SK-N-SH (cell line): ENCODE data around the gene TBXAS1. TPM values are rescaled to one million over a fixed set of nuclear protein-coding genes. Genes with fewer than 3 reads are reported as not detected.
A peak's percentile ranks its signal among the peaks of the same experiment; 100 is the strongest.

ENCODE experiments used
- CTCF ChIA-PET: fragments of 300-600, 350-600 bp; formaldehyde crosslinking; extraction: SDS; loops from one replicate; lab custom pipeline; 2021; lab: Yijun Ruan, JAX
- POLR2A ChIA-PET: fragments of 350-600 bp; sonication (Branson Sonifier 250); formaldehyde crosslinking; extraction: SDS; loops from one replicate; lab custom pipeline; 2020; ENCODE audit warnings: antibody characterized with exemption, inconsistent platforms; lab: Yijun Ruan, JAX
- DNase-seq: peaks from one replicate; pipeline ENCODE4 v3.0.0; 2012
- H2AFZ ChIP-seq: fragments of 200-600 bp; sonication (generic); 2 replicates; pipeline ENCODE4 v1.8.1; 2016; ENCODE audit warnings: antibody characterized with exemption, mild to moderate bottlenecking, low read depth
- H3F3A ChIP-seq: fragments of 200-600 bp; sonication (generic); replicated peaks from 2 replicates; pipeline ENCODE3; 2016; ENCODE audit warnings: antibody characterized with exemption, mild to moderate bottlenecking; ENCODE audit not compliant: insufficient read depth
- H3K27ac ChIP-seq, 2 experiments: fragments of 200-500 bp in 1 of 2; fragments of 200-600 bp in 1 of 2; sonication (Bioruptor generic) in 1 of 2; sonication (generic), shearing (Covaris generic) in 1 of 2; 2 replicates each; pipeline versions ENCODE4 v1.5.1 to v1.6.1; 2014 to 2016; ENCODE audit warnings: low read depth in 2 of 2, inconsistent platforms in 1 of 2, low read length in 1 of 2, mild to moderate bottlenecking in 1 of 2, mixed read lengths in 1 of 2
- H3K27me3 ChIP-seq: fragments of 200-600 bp; sonication (generic), shearing (Covaris generic); 2 replicates; pipeline ENCODE4 v1.6.1; 2016; ENCODE audit warnings: mixed run types; ENCODE audit not compliant: insufficient read depth
- H3K36me3 ChIP-seq, 2 experiments: fragments of 200-500 bp in 1 of 2; fragments of 200-600 bp in 1 of 2; sonication (Bioruptor generic) in 1 of 2; sonication (generic) in 1 of 2; replicated peaks in 1 of 2; 2 replicates each; pipeline versions ENCODE3 to v1.5.1; 2014 to 2016; ENCODE audit warnings: low read length in 1 of 2, mild to moderate bottlenecking in 1 of 2; ENCODE audit not compliant: insufficient read depth in 2 of 2, control insufficient read depth in 1 of 2
- H3K4me1 ChIP-seq, 2 experiments: fragments of 200-500 bp in 1 of 2; fragments of 200-600 bp in 1 of 2; sonication (Bioruptor generic) in 1 of 2; sonication (generic), shearing (Covaris generic) in 1 of 2; 2 replicates each; pipeline versions ENCODE4 v1.5.1 to v1.6.1; 2014 to 2016; ENCODE audit warnings: low read depth in 1 of 2, low read length in 1 of 2, mixed run types in 1 of 2; ENCODE audit not compliant: insufficient read depth in 2 of 2, control insufficient read depth in 1 of 2
- H3K4me2 ChIP-seq: fragments of 200-600 bp; sonication (generic), shearing (Covaris generic); 2 replicates; pipeline ENCODE4 v1.6.1; 2017; ENCODE audit warnings: mixed run types
- H3K4me3 ChIP-seq, 2 experiments: fragments of 200-500 bp in 1 of 2; fragments of 200-600 bp in 1 of 2; sonication (Bioruptor generic) in 1 of 2; sonication (generic), shearing (Covaris generic) in 1 of 2; 2 replicates each; pipeline versions ENCODE4 v1.5.1 to v1.8.1; 2014 to 2016; ENCODE audit warnings: low read depth in 2 of 2, inconsistent platforms in 1 of 2, low read length in 1 of 2, mild to moderate bottlenecking in 1 of 2, mixed read lengths in 1 of 2, moderate library complexity in 1 of 2
- H3K79me2 ChIP-seq: fragments of 200-600 bp; sonication (generic); 2 replicates; pipeline ENCODE4 v1.8.1; 2017; ENCODE audit warnings: mild to moderate bottlenecking; ENCODE audit not compliant: insufficient read depth
- H3K9ac ChIP-seq: fragments of 200-600 bp; sonication (generic); 2 replicates; pipeline ENCODE4 v1.6.1; 2017; ENCODE audit warnings: mixed run types
- H3K9me2 ChIP-seq: fragments of 200-600 bp; sonication (generic); 2 replicates; pipeline ENCODE4 v1.6.1; 2017; ENCODE audit warnings: mixed run types
- H3K9me3 ChIP-seq: fragments of 200-600 bp; sonication (generic); 2 replicates; pipeline ENCODE4 v1.6.1; 2017; ENCODE audit warnings: mixed run types, mild to moderate bottlenecking, moderate library complexity
- H4K20me1 ChIP-seq: fragments of 200-600 bp; sonication (generic); 2 replicates; pipeline ENCODE4 v1.6.1; 2017; ENCODE audit warnings: mild to moderate bottlenecking, mixed run types; ENCODE audit not compliant: insufficient read depth
- ELF1 ChIP-seq: IDR thresholded peaks from 2 replicates; pipeline ENCODE4 v1.4.0; 2012
- EP300 ChIP-seq, 2 experiments: IDR thresholded peaks; 2 replicates each; pipeline versions ENCODE4 v1.4.0 to v1.6.1; 2012; ENCODE audit warnings: borderline replicate concordance in 1 of 2, low read depth in 1 of 2, low read length in 1 of 2
- FOXM1 ChIP-seq: IDR thresholded peaks from 2 replicates; pipeline ENCODE4 v1.4.0; 2012; ENCODE audit warnings: low read depth, mild to moderate bottlenecking
- GATA2 ChIP-seq: sonication (generic); formaldehyde crosslinking; IDR thresholded peaks from 2 replicates; pipeline ENCODE4 v1.5.0; 2020; ENCODE audit warnings: mild to moderate bottlenecking, missing genetic modification reagents
- JUND ChIP-seq: IDR thresholded peaks from 2 replicates; pipeline ENCODE4 v1.4.0; 2012
- MXI1 ChIP-seq: IDR thresholded peaks from 2 replicates; pipeline ENCODE4 v1.6.1; 2012; ENCODE audit warnings: mild to moderate bottlenecking, low read depth, low read length, improper control_type of control experiment
- NRF1 ChIP-seq: IDR thresholded peaks from 2 replicates; pipeline ENCODE4 v1.6.1; 2012; ENCODE audit warnings: low read depth, mild to moderate bottlenecking, low read length
- PBX3 ChIP-seq: IDR thresholded peaks from 2 replicates; pipeline ENCODE4; 2012
- POLR2AphosphoS5 ChIP-seq: IDR thresholded peaks from 2 replicates; pipeline ENCODE4 v1.6.1; 2012; ENCODE audit warnings: low read depth, low read length
- RAD21 ChIP-seq: IDR thresholded peaks from 2 replicates; pipeline ENCODE4 v1.6.1; 2012; ENCODE audit warnings: mild to moderate bottlenecking, low read length
- RCOR1 ChIP-seq: fragments of 150-350 bp; IDR thresholded peaks from 2 replicates; pipeline ENCODE4 v1.6.1; 2017; ENCODE audit warnings: antibody characterized with exemption, low read length
- RXRA ChIP-seq: IDR thresholded peaks from 2 replicates; pipeline ENCODE4 v1.4.0; 2012; ENCODE audit warnings: low read depth, mild to moderate bottlenecking, borderline replicate concordance
- SIN3A ChIP-seq: IDR thresholded peaks from 2 replicates; pipeline ENCODE4 v1.6.1; 2012; ENCODE audit warnings: low read depth, mild to moderate bottlenecking, low read length, moderate library complexity, borderline replicate concordance
- SMC3 ChIP-seq: IDR thresholded peaks from 2 replicates; pipeline ENCODE4 v1.6.1; 2012; ENCODE audit warnings: low read depth, low read length, improper control_type of control experiment
- TCF12 ChIP-seq: IDR thresholded peaks from 2 replicates; pipeline ENCODE4 v1.4.0; 2012
- WGBS: methylation state at CpG from one replicate; pipeline ENCODE4 v1.1.6; 2017; ENCODE audit warnings: low lambda C conversion rate; 5-methylcytosine and 5-hydroxymethylcytosine counted together
- polyA plus RNA-seq, 3 experiments: library from polyadenylated mRNA; depleted of rRNA; stranded (reverse); fragments of >200 nt; gene quantifications; 2 replicates each; pipeline ENCODE4 v1.2.3, GENCODE V29; 2012
- TF ChIP-seq, protein P1 (sequence below): fragments of 150-350 bp; IDR thresholded peaks from 2 replicates; pipeline ENCODE4 v1.6.1; 2016; ENCODE audit warnings: mild to moderate bottlenecking, low read depth, low read length
- TF ChIP-seq, protein P2 (sequence below): IDR thresholded peaks from 2 replicates; pipeline ENCODE4 v1.6.1; 2012; ENCODE audit warnings: mild to moderate bottlenecking, low read depth, low read length, moderate library complexity
- TF ChIP-seq, protein P3 (sequence below): IDR thresholded peaks from 2 replicates; pipeline ENCODE4 v1.4.0; 2012; ENCODE audit warnings: low read depth, borderline replicate concordance

The TBXAS1 gene
- polyA plus RNA-seq, 1 of the 3 experiments (the other 2 are of a cell fraction): 4.4 TPM

- no peaks in the 10 kb centered on the region for H3K36me3 ChIP-seq
- WGBS: 86% methylated on average over 8 of the region's 8 CpGs
- H3K9me2 ChIP-seq: peaks cover 5% of the 10 kb centered on the region; the same call in 1 of the 2 replicates
- no peak for TF ChIP-seq NRF1
- TF ChIP-seq, protein P1, sequence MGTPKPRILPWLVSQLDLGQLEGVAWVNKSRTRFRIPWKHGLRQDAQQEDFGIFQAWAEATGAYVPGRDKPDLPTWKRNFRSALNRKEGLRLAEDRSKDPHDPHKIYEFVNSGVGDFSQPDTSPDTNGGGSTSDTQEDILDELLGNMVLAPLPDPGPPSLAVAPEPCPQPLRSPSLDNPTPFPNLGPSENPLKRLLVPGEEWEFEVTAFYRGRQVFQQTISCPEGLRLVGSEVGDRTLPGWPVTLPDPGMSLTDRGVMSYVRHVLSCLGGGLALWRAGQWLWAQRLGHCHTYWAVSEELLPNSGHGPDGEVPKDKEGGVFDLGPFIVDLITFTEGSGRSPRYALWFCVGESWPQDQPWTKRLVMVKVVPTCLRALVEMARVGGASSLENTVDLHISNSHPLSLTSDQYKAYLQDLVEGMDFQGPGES: no peak
- peak; percentile 57 for TF ChIP-seq PBX3
- no peak for TF ChIP-seq JUND
- no peak for TF ChIP-seq RCOR1
- no peak for TF ChIP-seq MXI1
- no peak for TF ChIP-seq GATA2 (CRISPR knock-in tag)
- 0 out of 2 replicates have a peak, but pooled peaks have one; percentile 21 for TF ChIP-seq RXRA
- no peak for TF ChIP-seq POLR2AphosphoS5
- no peak for TF ChIP-seq SMC3
- TF ChIP-seq ELF1: no peak
- TF ChIP-seq SIN3A: no peak
- no peak for TF ChIP-seq RAD21
- no peak for TF ChIP-seq TCF12
- CTCF ChIA-PET: no interaction called here
- POLR2A ChIA-PET: no interaction called here
- no peak overlapping the region for H2AFZ ChIP-seq
- no peaks in the 10 kb centered on the region for H3K79me2 ChIP-seq
- H3K4me3 ChIP-seq: no peak overlapping the region
- DNase-seq: no peak
- H3F3A ChIP-seq: no peaks in the 10 kb centered on the region
- H3K27ac ChIP-seq: no peak overlapping the region
- H3K4me1 ChIP-seq: no peaks in the 10 kb centered on the region; a peak in 1 of 4 replicates
- H3K27me3 ChIP-seq: no peaks in the 10 kb centered on the region
- H3K4me2 ChIP-seq: no peak overlapping the region
- H3K9me3 ChIP-seq: no peaks in the 10 kb centered on the region
- H4K20me1 ChIP-seq: no peaks in the 10 kb centered on the region
- no peak overlapping the region for H3K9ac ChIP-seq
Observed at GRCh38 chr7:139876622-139877283, 47.7 kb downstream of the TBXAS1 start.

GRCh38 chr7:139883814-139884213, 54.8 kb downstream of the TBXAS1 start:
- no peaks in the 10 kb centered on the region for H3K79me2 ChIP-seq
- no peak for TF ChIP-seq ELF1
- no peak for TF ChIP-seq FOXM1
- TF ChIP-seq, protein P2, sequence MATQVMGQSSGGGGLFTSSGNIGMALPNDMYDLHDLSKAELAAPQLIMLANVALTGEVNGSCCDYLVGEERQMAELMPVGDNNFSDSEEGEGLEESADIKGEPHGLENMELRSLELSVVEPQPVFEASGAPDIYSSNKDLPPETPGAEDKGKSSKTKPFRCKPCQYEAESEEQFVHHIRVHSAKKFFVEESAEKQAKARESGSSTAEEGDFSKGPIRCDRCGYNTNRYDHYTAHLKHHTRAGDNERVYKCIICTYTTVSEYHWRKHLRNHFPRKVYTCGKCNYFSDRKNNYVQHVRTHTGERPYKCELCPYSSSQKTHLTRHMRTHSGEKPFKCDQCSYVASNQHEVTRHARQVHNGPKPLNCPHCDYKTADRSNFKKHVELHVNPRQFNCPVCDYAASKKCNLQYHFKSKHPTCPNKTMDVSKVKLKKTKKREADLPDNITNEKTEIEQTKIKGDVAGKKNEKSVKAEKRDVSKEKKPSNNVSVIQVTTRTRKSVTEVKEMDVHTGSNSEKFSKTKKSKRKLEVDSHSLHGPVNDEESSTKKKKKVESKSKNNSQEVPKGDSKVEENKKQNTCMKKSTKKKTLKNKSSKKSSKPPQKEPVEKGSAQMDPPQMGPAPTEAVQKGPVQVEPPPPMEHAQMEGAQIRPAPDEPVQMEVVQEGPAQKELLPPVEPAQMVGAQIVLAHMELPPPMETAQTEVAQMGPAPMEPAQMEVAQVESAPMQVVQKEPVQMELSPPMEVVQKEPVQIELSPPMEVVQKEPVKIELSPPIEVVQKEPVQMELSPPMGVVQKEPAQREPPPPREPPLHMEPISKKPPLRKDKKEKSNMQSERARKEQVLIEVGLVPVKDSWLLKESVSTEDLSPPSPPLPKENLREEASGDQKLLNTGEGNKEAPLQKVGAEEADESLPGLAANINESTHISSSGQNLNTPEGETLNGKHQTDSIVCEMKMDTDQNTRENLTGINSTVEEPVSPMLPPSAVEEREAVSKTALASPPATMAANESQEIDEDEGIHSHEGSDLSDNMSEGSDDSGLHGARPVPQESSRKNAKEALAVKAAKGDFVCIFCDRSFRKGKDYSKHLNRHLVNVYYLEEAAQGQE: no peak
- TF ChIP-seq, protein P3, sequence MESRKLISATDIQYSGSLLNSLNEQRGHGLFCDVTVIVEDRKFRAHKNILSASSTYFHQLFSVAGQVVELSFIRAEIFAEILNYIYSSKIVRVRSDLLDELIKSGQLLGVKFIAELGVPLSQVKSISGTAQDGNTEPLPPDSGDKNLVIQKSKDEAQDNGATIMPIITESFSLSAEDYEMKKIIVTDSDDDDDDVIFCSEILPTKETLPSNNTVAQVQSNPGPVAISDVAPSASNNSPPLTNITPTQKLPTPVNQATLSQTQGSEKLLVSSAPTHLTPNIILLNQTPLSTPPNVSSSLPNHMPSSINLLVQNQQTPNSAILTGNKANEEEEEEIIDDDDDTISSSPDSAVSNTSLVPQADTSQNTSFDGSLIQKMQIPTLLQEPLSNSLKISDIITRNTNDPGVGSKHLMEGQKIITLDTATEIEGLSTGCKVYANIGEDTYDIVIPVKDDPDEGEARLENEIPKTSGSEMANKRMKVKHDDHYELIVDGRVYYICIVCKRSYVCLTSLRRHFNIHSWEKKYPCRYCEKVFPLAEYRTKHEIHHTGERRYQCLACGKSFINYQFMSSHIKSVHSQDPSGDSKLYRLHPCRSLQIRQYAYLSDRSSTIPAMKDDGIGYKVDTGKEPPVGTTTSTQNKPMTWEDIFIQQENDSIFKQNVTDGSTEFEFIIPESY: no peak
- TF ChIP-seq TCF12: no peak
- no peak for TF ChIP-seq EP300 (IDR thresholded peaks at IDR 0.05; ENCODE audit: borderline replicate concordance in 1 of 2, low read depth in 1 of 2, low read length in 1 of 2)
- no peak for TF ChIP-seq MXI1
- TF ChIP-seq GATA2 (CRISPR knock-in tag): no peak
- H3K9me3 ChIP-seq: no peaks in the 10 kb centered on the region
- no peak overlapping the region for H3K27ac ChIP-seq
- no peaks in the 10 kb centered on the region for H3K36me3 ChIP-seq
- ChIA-PET CTCF (interaction anchor here (1.2 kb wide), 1 partner anchor 9 kb away, joined by 3 read pairs; no protein-coding TSS in a partner anchor), POLR2A (no interaction called here)
- no peak for DNase-seq
- no peak overlapping the region for H3K4me2 ChIP-seq
- H2AFZ ChIP-seq: no peak overlapping the region
- no peaks in the 10 kb centered on the region for H4K20me1 ChIP-seq
- no peaks in the 10 kb centered on the region for H3K4me1 ChIP-seq
- no peak overlapping the region for H3K4me3 ChIP-seq
- 88% methylated on average over 3 of the region's 3 CpGs for WGBS
- no peaks in the 10 kb centered on the region for H3K27me3 ChIP-seq
- H3K9me2 ChIP-seq: peaks cover 5% of the 10 kb centered on the region; the same call in 1 of the 2 replicates
- no peak overlapping the region for H3K9ac ChIP-seq
- no peaks in the 10 kb centered on the region for H3F3A ChIP-seq
